Transverse colon (tissue), 4 donors: Measurements from ENCODE around the gene CALN1.
"Not testable (repeated sequence)": the region's sequence is repeated elsewhere in the genome, so short reads cannot be mapped to it uniquely, and the experiment has no call there.

Experiments used
- CTCF ChIP-seq, 5 experiments: fragments of 200-600 bp in 3 of 5; fragments of 450-650 bp in 2 of 5; sonication (generic) in 3 of 5; IDR thresholded peaks; 1 replicate in 2 of 5; 2 replicates in 3 of 5; pipeline ENCODE4 v1.5.1; 2016 to 2017; ENCODE audit warnings: antibody characterized with exemption in 5 of 5, inconsistent platforms in 3 of 5, mild to moderate bottlenecking in 2 of 5, moderate library complexity in 1 of 5
- EP300 ChIP-seq: sonication (generic); formaldehyde crosslinking; IDR thresholded peaks from one replicate; pipeline ENCODE4 v1.6.1; 2017; ENCODE audit warnings: antibody characterized with exemption, low read depth
- POLR2A ChIP-seq: fragments of 450-650 bp; IDR thresholded peaks from one replicate; pipeline ENCODE4 v1.6.1; 2016; ENCODE audit warnings: antibody characterized with exemption, mild to moderate bottlenecking, moderate library complexity
- POLR2AphosphoS5 ChIP-seq, 3 donors: sonication (generic); formaldehyde crosslinking; IDR thresholded peaks; one replicate each; pipeline ENCODE4 v1.6.1; 2016; ENCODE audit warnings: antibody characterized with exemption in 3 of 3

DNA sequence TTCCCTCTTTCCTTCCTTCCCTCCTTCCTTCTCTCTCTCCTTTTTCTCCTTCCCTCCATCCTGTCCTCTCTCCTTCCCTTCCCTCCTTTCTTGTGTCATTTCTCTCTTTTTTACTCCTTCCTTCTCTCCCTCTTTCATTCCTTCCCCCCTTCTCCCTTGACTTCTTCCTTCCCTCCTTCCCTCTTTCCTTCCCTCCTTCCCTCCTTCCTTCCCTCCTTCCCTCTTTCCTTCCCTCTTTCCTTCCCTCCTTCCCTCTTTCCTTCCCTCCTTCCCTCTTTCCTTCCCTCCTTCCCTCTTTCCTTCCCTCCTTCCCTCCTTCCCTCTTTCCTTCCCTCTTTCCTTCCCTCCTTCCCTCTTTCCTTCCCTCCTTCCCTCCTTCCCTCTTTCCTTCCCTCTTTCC, 203.1 kb downstream of the CALN1 start:
- not testable (repeated sequence) for TF ChIP-seq CTCF (IDR thresholded peaks at IDR 0.05); POLR2A; POLR2AphosphoS5 (IDR thresholded peaks at IDR 0.05); EP300
